MM.1S (cell line): Measurements from ENCODE around the gene RHOH.

ENCODE experiments used
- EZH2phosphoT487 ChIP-seq: fragments of 300-600 bp; sonication (generic); IDR thresholded peaks from 2 replicates; pipeline ENCODE4 v1.6.1; 2018; ENCODE audit warnings: antibody characterized with exemption, low read length
- TF ChIP-seq, protein P1 (sequence below): fragments of 300-600 bp; sonication (generic); IDR thresholded peaks from 2 replicates; pipeline ENCODE4 v1.5.1; 2016; ENCODE audit warnings: antibody characterized with exemption, low read length, mixed read lengths

DNA sequence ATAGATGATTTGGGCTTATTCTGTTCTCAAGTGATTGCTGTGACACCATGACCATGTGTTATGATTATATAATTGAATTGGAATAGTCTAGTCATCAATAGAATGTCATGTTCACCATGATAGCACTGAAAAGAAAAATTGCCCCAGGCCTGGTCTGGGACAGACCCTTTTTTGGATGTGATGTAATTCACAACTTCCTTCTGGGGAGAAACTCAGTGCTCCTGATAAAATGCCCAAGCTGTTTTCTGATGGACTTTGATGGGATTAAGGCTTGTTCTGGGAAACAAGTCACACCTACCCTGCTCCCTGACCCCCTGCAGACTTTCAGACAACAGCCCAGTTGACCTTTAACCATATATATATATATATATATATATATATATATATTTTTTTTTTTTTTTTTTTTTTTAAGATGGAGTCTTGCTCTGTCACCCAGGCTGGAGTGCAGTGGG is 65.3 kb downstream of the RHOH start:
- TF ChIP-seq, protein P1, sequence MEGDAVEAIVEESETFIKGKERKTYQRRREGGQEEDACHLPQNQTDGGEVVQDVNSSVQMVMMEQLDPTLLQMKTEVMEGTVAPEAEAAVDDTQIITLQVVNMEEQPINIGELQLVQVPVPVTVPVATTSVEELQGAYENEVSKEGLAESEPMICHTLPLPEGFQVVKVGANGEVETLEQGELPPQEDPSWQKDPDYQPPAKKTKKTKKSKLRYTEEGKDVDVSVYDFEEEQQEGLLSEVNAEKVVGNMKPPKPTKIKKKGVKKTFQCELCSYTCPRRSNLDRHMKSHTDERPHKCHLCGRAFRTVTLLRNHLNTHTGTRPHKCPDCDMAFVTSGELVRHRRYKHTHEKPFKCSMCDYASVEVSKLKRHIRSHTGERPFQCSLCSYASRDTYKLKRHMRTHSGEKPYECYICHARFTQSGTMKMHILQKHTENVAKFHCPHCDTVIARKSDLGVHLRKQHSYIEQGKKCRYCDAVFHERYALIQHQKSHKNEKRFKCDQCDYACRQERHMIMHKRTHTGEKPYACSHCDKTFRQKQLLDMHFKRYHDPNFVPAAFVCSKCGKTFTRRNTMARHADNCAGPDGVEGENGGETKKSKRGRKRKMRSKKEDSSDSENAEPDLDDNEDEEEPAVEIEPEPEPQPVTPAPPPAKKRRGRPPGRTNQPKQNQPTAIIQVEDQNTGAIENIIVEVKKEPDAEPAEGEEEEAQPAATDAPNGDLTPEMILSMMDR: no peak
- TF ChIP-seq EZH2phosphoT487: no peak
